Middle frontal gyrus (tissue), 1 donor: ENCODE data around the gene C3orf20.
"Not testable (repeated sequence)": the region's sequence is repeated elsewhere in the genome, so short reads cannot be mapped to it uniquely, and the experiment has no call there.

Experiments used
- DNase-seq: peaks from one replicate; pipeline ENCODE4 v3.0.0-alpha.2; 2015; ENCODE audit warnings: low spot score; ENCODE audit errors: extremely low spot score

C3orf20 gene

DNA sequence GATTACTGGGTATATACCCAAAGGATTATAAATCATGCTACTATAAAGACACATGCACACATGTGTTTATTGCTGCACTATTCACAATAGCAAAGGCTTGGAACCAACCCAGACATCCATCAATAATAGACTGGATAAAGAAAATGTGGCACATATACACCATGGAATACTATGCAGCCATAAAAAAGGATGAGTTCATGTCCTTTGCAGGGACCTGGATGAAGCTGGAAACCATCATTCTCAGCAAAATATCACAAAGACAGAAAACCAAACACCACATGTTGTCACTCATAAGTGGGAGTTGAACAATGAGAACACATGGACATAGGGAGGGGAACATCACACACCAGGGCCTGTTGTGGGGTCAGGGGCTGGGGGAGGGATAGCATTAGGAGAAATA is 78.0 kb downstream of the C3orf20 start:
- DNase-seq, result not testable (repeated sequence)

DNA sequence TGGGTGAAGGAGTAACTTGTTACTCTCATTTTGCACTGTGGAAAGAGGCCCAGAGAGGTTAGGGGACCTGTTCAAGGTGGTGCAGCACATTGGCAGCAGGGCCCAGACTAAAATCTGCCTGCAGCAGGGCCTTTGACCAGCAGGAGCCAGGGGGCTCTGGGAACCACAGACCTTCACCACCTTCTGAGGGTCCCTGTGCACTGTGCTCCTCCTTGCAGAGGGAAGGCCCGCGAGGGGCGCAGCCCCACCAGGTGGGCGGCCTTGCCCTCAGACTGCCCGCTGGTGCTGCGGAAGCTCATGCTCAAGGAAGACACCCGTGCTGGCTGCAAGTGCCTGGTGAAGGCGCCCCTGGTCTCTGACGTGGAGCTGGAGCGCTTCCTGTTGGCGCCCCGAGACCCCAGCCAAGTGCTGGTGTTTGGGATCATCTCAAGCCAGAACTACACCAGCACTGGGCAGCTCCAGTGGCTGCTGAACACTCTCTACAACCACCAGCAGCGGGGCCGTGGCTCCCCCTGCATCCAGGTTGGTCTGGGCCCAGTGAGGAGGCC is 82.3 kb downstream of the C3orf20 start:
- no peak for DNase-seq

DNA sequence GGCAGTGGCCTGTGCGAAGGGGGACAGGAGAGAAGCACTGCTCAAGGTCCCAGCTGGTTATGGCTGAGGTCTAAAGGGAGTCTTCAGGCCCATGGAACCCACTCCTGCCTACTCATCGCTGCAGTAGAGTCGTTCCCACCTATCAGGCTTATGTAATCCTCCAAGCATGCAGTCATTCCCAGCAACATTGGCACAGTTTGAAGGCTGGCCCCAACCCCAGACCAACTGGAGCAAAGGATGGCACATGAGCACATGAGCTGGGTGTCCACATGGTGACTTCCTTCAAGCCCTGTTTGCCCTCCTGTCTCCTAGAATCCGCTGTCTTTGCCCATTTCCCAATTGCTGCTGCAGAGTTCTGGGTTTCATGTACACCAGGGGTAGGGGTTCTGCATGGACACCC is 83.4 kb downstream of the C3orf20 start:
- DNase-seq, result no peak

DNA sequence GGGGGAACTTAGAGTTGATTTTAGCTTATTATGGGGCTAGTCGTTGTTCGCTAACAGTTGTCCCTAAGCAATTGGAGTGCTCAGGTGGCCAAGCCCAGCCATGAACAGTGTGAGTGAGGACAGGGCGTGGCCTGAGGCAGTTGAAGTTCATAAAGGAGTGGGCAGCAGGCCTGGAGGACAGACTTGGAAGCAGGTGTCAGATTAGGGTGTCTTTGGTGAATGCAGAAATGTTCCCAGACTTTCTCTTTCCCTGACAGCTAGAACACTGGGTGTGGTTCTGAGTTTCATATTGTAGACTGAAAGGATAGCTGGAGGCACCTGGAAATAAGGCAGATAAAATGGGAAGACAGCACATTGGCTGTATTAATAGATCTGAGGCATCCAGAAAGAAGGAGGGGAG is 84.0 kb downstream of the C3orf20 start:
- DNase-seq, result no peak

DNA sequence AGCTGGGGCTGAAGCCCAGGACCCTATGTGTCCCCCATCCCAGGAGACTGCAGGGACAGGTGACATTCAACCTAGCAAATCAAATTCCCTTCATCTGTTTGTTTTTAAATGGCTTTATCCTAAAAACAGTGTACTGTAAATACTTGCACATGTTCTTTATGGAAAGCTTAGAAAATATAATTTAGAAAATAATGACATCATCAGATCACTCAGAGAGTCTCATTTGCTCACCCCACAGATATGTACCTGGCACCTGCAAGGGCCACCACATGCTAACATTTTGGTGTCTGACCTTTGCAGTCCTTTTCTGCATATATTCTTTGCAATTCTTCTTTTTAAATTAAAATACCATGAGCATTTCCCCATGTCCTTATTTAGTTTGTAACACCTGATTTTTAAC is 85.2 kb downstream of the C3orf20 start:
- DNase-seq, result no peak

DNA sequence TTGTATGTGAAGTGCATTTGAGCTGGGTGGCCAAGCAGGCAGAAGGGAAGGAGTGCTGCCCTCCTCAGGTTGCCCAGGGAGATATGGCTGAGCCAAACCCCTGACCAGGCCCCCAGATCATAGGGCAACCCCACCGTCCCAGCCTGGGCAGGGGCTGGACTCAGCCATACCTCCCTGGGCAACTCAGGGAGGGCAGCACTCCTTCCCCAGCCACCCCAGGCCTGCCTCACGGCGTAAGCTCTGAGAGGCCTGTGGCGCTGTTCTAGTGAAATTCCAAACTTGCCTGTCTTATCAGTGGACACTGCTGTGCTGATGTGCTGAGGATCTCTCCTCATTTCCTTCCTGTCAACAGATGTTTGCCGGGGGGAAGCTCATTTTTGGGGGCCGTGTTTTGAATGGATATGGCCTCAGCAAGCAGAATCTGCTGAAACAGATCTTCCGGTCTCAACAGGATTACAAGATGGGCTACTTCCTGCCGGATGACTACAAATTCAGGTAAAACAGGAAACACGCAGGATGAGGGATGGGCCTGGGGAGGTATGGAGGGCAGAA is 86.3 kb downstream of the C3orf20 start:
- DNase-seq, result no peak

DNA sequence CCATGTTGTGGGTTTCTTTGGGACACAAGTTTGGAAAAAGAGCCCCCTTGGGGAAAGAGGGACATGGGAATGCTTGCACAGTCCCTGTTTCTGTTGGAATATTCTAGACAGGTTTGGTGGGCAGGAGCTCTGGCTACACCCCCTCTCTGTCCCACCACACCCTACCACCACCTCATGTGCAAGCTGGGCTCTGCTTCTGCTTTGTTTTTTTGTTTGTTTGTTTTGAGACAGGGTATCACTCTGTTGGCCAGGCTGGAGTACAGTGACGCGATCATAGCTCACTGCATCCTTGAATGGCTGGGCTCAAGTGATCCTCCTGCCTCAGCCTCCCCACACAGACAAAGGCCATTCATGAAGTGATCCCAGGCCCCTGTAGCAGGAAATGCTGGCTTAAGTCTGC is 86.9 kb downstream of the C3orf20 start:
- DNase-seq, result no peak

DNA sequence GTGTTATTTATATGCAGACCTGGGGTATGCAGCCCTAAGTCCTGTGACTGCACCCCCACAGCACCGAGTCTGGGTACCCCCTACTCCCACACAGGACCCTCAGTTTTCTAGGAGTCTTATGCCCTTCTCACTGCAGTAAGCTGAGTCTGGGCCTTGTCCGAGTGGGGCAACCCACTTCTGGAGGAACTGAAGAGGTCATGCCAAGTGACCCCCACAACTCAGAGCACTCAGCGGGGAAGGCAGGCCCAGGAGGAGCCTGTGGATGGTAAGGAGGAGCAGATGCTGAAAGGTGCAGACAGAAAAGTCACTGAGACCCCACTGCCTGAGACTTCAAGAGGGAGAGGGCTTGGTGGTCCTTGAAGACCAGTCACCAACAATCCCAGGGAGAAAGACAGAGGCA is 87.8 kb downstream of the C3orf20 start:
- DNase-seq, result no peak

DNA sequence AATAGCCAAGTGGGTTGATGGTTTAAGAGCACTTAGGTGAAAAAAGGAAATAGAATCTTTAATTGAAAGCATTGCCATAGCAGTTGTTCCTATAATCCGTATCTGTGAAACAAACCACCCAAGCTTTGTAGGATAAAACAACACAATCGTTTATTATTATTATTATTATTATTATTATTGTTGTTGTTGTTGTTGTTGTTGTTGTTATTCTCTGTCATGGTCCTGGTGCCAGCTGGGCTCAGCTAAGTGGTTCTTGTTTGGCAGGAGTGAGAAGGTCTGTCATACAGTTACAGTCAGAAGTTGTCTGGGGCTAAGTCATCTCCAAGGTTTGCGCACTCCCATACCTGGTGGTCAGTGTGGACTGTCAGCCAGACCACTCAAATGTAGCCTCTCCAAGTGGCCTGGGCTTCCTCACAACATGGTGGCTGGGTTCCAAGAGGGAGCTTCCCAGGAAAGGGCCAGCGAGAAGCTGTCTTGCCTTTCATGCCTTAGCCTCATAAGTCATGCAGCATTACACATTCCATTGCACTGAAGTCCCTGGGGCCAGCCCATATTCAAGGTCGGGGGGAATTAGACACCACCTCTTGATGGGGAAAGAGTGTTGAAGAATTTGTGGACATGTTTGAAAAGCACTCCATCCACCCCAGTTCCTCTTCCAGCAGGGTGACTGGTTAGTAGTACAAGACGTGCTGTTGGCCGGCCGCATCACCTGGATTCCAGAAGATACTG is 89.6 kb downstream of the C3orf20 start:
- DNase-seq, result no peak

DNA sequence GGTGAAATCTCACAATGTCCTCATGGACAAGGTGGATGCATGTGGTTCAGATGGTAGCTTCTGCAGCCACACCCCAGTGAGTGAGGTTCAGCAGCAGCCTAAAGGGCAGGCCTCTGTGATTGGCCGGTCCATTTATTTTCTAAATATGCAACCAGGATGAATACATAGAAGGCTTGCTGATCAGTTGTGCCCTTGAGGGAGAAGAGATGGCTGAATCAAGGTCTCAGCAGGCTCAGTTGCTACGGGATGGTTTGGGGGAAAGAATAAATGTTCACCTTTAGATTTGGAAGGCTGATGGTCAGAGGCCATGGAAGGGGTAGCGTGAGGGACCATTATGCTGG is 90.1 kb downstream of the C3orf20 start:
- no peak for DNase-seq

DNA sequence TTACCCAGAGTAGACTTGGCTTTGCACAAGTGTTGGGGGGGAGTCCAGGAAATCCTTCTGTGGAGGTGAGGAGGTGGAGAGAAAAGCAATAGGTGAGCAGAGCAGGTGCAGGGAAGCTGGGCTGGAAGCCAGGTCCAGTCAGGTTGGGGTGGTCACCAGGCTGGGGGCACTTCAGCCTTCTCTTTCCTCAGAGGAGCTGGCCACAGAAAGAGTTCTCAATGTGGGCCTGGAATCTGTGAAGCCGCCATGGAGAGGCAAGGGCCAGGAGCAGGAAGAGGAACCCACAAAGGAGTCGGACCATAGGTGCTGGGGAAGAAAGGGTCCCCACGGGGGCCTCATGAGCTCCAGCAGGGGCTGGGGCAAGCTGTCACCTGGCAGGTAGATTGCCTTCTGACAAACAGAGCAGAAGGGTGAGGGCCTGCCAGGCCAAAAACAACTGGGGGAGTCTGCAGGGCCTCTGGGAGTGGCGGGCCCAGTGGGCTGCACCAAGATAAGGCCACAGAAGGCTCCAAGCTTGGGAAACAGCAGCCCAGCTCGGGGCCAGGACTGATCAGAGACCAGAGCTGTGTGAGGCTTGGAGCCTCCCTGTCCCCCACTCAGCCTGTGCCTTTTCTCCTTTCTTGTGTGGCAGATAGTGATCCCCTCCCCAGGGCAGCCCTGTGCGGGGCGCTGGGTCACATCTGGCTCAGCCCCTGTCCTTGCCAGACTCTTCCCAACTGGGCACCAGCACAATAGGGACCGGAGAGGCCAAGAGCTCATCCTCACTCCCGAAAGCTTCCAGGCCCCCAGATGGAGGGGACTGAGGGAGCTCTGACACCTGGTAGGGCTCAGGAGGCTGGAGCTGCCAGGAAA is 90.9 kb downstream of the C3orf20 start:
- no peak for DNase-seq

DNA sequence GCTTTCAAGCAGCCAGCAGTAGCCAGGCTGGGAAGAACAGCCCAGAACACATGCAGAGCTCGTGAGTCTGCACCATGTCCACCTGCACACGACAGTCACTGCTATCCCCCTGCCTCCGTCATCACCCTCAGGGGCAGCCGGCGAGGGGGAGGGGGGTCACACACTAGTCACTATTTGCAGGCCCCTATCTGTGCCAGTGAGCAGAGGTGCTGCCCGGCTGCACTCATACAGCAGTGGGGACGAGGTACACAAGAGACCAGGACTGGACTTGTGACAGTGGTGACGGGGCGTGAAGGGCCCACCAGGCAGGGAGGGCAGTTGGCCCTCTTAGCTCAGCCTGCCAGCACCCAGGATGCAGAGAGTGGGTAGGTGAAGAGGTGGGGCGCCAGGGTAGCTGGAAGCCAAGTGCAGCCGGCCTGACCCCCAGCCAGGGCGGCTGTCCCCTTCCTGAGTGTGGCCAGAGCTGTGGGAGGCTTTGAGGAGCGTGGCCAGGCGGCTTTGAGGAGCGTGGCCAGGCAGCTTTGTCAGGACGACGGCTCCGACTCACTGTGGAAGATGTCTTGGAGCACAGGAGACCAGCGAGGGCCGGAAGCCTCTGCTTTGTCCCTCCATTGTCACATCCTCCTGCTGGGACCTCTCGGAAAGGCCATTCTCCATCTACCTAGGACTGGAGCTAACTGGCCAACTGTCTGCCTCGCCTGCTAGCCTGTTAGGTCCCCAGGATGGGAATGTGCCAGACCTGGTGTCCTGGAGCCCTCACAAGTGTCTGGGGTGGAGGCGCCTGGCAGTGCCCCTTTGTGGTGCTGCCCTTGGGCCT is 91.7 kb downstream of the C3orf20 start:
- no peak for DNase-seq

DNA sequence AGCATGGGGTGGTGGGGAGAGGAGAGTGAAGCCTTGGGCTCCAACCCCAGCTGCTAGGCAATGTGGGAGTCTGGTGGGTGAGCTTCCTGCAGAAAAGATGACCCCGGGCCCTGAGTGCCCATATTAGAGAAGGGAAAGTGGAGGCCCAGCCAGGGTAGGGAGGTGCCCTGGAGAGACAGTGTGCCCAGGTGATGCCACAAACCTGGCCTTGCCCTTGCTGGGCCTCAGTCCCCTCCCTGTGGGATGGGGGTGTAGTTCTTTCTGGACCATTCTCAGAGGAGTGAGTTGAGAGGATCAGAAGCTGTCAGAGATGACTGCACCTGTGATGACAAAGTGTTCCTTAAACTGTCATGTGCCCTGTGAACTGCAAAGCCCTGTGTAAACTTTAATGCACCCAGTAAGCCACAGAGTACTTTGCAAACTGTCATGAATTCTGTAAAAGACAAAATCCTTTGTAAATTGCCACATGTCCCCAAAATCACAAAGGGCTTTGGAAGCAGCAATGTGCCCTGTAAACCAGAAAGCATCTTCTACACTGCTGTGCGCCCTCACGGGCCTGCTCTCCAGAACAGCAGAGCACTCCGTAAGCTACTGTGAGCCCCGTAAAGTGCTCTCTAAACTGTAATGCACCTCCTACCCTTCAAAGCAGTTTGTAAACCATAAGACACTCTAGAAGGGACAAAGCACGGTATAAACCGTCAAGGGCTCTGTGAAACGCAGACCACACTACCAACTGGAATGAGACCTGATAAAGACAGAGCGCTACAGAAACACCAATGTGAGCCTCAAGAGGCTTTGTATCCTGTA is 92.5 kb downstream of the C3orf20 start:
- DNase-seq, result no peak

DNA sequence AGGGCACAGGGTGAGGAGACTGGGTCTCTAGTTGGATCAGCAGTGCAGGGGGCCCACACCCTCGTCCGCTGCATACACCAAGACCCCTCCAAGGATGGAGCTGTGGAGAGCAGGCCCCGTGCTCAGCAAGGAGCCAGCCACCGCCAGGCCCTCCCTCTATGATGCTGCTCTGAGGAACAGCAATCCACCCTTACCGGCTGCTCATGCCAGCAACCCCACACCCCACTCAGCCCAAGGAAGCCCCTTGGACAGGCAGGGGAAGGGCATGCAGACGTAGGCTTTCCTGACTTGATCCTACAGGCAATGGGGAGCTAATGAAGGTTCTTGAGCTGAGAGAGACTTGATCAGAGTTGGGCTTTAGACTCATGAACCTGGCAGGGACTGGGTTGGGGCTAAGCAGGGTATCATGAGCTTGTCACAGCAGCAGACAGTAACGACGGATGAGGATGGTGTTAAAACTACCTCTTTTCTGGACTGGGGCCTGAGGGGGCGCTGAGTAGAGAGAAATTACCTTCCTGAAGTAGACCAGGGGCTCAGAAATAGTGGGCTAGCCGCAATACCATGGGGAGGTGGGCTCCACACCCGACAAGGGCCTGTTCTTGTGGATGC is 93.3 kb downstream of the C3orf20 start:
- DNase-seq, result no peak

DNA sequence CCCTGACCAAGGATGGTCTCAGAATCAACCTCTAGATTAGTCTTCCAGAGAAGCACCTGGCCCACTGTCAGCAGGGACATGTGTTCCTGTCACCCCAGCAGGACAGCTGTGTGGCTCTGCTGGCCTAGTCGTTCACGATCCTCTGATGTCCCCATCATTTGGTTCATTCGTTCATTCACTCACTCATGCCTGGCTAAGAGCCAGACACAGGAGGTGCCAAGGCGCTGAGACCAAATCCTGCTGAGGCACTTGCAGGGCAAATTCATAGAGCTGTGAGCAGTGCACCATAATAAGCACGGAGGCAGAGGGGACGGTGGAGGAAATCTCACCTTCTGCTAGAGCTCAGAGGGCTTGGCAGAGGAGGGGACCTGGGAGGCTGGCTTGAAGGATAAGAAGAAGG is 93.9 kb downstream of the C3orf20 start:
- no peak for DNase-seq

DNA sequence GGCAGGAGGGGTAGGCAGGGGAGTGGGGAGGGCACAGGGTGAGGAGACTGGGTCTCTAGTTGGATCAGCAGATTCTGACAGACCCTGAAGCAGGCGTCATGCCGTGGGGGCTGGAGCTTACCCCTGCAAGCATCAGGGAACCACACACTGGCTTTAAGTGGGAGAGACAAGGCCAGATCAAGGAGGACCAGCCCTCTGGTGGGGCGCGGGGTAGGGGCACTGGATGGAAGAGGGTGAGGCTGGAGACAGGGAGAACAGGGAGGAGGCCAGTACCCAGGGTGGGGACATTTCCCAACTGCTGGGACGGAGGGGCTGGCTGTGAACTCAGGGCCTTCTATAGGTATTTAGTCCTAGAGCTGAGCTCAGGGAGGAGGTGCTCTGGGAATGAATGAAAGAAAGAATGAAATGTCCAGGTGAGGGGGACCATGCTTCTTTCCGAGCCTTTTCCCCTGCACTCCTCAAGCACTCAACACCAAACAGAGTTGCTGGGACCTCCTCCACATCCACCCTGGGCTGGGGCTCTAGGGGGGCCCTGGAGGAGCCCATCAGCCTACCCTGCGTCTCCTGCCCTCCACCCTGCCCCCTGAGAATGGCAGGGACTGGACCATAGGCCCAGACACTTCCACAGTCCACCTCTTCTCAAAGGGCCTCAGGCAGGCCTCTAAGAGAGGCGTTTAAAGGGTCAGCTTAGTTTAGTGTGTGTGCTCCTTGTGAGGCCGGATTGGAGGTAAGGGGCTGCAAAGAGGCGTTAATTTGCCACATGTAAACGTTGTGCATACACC is 94.8 kb downstream of the C3orf20 start:
- DNase-seq, result no peak

DNA sequence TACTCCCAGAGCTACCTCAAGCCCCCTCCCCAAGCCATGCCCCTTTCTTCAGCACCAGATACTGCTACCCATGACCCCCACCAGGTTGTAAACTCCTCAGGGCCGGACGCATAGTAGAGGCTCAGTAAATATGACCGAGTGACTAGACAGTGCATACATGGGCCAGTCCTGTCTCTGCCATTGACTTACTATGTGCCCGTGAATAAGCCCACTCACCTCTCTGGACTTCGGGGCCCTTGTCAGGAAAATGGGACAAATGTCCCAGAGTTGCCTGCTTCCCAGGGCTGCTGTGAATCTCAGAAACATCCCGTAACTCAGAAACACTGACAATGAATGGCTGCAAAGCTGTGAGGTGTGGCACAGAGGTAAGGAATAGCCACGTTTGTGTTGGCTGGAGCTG is 95.7 kb downstream of the C3orf20 start:
- no peak for DNase-seq

DNA sequence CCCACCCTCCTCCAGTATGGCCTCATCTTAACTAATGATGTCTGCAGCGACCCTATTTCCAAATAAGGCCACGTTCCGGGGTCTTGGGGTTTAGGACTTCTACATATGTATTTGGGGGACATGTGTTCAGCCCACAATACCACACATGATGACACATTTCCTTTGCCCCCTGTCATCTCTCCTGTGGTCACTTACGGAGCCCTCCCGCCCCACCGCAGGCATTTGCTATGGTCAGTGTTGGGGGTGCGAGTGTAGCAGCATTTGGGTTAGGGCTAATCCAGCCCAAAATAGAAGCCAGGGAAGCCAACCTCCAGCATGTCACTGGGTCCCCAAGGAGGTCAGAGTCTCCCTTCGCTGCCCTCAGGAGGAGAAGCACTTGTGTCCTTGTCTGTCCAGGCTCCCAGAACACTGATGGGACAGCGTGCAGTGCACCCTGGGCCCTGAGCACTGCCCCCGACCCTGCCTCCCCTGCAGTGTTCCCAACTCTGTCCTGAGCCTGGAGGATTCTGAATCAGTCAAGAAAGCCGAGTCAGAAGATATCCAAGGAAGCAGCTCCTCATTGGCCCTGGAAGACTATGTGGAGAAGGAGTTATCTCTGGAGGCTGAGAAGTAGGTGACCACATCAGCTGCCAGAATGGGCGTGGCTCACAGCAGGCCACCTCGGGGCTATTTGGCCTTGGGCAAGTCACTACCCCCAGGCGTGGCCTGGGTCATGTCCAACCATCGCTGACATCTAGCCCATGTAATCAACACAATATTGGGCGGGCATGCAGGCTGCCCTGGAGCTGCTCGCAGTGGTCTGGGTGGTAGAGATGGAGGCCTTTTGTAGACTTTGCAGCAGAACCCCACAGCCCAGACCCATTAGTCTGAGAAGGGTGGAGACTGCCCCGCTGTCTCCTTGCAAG is 96.9 kb downstream of the C3orf20 start:
- DNase-seq, result no peak
